HUDEP-2 (cell line): Measurements from ENCODE around the gene FGD5.
A peak's percentile ranks its signal among the peaks of the same experiment; 100 is the strongest.

Source experiments
- DNase-seq, 76 experiments: peaks; one replicate each; lab custom pipeline; 2025; ENCODE audit not compliant: unreplicated experiment in 76 of 76; lab: John Stamatoyannopoulos, UW

Gene FGD5

DNA sequence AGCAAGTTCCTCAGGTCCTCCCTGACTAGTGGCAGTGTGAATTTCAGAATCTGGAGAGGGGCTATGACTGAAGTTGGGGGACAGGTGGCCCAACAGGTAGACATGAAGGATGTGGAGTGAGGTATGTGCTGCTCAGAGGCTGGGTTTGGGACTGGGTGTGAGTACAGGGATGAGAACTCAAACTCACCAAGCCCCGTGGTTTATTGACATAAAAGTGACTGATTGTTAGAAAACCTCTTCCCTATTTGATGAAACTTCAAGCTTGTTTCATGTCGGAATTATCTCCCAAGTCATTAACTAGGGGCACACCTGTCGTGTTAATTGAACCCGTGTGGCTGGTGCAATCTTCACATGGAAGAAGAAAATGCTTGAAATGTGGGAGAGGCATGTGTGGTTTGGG lies 27.1 kb downstream of the FGD5 start:
- DNase-seq = no peak

DNA sequence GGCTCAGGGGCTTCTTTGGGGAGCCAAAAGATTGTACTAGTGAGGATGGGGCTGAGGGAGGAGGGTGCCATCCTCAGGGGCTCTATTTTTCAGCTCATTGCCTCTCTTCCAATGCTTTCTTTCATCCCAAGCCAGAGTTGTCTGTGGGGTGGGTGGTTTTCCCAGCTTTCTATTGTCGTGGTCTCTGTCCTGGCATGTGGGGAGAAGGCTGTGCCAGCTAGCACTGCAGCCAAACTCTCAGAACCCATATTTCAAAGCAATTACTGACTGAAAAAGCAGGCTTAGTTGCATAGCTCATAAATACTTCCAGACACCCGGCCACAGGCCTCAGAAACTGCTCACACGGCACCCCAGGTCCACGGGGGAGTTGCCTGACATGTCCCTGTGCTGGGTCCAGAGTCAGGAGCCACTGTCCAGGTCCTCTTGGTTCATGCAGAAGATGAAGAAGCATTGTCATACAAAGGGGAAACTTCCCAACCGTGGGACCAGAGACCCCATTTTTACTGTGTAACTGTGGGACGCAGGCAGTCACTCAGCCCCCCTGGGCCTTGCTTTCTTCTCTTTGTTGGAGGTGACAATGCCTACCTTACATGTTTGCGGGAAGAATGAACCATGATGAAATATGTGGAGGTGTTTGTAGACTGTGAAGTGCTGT lies 27.6 kb downstream of the FGD5 start:
- DNase-seq = no peak

DNA sequence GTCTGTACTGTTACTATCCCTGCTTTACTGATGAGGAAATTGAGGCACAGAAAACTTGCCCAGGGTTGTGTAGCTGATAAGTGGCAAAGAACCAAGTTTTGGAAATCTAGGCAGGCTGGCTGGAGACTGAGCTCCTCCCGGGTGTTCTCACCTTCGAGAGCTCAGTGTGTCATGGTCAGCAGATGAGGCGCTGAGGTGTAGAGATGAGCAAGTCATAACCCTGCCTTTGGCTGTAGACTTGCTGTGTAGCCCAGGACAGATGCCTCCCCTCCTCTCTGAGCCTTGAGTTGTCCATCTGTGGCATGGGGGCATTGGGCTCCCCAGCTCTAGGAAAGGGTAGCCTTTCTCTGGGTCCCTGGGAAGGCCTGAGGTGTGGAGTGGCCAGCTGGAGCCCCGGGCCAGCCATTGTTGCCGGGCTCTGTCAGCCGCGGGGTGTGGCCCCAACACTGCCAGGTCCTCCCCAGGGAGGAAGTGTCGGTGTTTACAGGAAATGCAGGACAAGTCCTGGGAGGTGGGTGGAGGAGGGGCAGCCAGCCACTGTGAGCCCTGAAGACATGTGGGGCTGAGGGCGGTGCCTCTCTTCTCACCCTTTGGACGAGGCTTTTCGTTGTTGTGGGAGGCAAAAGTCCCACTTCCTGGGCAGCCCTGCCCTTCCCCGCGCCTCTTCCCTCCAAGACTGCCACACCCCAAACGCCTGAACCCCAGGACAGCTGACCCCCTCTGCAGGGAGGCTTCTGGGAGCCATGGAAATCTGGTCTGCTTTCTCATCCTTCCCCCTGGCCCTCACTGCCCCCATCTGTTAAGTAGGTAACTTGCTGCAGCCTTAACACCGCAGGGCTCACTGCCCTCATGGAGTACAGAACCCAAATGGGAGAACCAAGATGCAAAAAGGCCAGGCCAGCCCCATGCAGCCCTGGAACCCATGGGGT lies 29.1 kb downstream of the FGD5 start:
- DNase-seq = no peak

DNA sequence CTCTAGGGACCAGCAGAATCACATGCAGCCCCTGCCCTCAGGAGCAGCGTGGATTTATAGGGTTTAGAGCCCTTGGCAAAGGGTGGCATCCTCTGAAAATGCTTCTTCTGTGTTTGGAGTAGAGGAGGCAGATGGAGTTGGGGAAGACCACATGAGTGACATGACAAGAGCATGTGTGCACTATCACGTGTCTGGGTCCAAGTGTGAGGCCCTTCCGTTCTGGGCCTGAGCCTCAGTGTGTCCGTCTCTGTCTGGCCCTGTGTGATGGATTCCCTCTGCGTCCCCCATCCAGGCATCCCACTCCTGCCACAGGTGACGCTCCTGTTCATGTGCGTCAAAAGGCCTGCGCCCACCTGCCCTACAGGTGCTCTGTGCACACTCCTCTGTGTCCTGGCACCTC lies 30.1 kb downstream of the FGD5 start:
- no peak for DNase-seq

DNA sequence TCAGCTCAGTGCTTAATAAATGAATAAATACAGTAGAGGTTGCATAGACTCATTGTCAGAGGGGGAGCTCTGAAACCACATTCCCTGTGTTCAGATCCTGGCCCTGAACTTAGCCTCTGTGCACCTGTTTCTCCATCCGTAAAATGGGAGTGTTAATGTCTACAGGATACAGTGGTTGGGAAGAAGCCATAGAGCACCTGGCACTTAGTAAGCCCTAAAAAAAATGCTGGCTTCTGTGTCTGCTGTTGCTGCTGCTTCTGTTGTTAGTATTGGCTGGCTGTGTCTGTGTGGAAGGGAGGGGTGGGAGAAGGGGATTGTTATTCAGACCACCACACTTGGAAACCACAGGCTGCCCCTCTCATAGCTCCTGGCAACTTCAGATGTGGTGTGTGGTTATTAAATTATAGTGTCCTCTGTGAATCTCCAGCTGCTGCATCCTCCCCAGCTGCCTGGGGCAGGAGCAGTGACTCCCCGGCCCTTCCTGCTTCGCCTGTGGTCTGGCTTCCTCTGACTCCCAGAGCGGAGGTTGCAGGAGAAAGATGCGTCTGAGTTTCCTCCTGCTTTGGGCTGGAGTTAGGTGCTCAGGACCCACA lies 31.0 kb downstream of the FGD5 start:
- DNase-seq = no peak

DNA sequence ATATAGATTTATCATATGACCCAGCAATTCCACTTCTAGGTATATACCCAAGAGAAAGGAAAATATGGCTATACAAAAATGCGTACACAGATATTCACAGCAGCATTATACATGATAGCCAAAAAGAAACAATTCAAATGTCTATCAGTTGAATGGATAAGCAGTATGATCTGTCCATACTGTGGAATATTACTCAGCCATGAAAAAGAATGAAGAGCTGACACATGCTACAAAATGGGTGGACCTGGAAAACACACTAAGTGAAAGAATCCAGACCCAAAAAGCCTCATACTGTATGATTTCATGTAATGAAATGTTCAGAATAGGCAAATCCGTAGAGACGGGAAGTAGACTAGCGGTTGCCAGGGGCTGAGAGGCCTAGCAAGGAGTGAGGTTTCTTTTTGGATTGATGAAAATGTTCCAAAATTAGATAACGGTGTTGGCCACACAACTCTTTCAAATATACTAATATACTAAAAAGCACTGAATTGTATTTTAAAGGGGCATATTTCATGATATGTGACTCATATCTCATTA lies 33.4 kb downstream of the FGD5 start:
- no peak for DNase-seq

DNA sequence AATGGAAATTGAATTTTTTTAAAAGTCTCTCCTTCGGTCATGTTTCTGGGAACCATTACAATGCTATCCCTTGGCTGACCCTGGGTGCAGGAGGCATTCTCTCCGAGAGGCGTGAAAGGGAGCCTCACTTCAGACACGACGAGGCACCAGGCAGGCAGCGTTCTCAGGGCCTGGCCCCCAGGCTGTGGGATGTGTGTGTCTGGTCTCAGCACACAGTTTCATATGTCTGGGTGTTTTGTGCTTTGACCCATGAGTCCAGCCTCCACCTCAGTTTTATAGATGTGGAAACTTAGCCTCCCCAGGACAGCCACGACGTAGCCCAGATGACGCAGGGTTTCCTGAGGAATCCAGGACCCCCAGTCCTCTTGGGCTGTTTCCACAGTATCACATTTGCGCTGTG lies 34.0 kb downstream of the FGD5 start:
- no peak for DNase-seq

DNA sequence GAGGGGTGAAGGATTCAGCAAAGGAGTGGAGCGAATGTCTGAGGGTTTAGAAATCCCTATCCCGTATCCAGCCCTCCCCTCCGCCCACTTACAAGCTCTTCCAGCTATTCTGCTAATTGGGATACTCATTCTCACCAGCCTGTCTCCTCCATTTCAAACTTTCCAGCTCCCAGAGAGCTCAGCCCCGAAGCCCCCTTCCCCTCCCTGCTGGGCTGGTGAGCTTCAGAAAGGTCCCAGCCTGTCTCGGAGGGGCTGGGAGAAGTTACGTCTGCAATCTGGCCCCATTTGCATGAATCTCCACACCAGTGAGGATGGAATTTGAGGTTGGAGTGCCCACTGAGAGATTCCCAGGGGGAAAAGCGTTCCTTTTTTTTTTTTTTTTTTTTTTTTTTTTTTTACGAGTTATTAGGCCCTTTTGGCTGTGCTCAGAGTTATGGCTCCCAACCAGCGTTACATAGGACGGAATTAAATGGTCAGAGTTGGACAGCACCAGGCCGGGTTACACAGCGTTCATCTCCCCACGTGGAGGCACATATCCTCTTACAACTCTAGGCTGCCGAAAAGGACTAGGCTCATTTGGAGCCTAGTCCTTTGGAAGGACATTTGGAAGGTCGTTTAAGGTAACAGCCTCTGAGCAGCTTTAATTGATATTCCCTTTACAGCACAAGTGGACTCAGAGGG lies 34.6 kb downstream of the FGD5 start:
- DNase-seq = no peak

DNA sequence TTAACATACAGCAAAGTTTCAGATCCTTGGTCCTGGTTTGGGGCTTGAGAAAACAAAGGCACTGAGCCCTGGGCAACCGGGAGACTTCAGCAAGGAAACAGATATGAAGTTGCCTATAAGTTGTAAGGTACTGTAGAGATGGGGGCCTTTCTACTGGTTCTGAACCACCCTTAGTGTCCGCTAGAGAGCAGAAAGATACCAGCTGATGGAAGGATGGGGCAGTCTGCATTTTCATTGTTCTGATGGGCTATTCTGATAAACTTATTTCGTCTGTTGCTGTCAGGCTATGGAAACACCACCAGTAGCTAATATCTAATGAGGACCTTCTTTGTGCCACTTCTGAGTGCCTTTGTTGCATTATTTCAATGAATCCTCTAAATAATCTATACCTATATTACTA lies 38.7 kb downstream of the FGD5 start:
- DNase-seq = peak in 2 of 76 experiments; percentile 4 to 15

DNA sequence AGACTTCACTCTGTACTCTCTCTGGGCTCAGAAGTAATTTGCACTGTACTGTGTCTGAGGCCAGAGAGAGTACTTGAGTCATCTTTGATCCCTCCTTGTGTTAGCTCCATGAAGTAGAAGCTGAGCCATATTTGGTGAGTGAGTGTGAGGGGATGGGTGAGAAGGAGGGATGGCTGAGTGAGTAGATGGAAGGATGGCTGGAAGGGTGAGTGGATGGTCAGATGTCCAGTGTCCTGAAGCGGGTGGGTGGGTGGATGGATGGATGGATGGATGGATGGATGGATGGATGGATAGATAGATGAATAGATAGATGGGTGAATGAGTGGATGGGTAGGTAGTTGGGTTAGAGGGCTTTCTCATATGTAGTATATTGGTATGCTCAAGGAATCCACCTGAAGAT lies 39.3 kb downstream of the FGD5 start:
- DNase-seq = no peak

DNA sequence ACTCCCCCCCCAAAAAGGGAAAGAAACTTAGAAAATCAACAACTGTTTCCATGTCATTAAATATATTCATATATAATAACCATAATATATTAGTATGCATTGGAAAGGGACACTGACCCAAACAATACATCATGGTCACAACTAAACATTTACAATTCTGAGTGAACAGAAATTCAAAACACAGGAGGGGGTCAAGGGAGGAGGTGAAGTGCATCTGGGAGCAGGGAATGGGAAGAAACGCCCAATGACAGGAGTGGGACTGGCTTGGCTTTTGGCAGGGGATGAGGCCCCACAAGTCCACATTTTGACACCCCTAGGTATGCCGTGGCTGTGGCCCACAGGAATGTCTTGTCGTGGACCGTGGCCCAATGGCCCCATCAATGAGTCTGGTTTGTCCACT lies 41.1 kb downstream of the FGD5 start:
- DNase-seq = no peak

DNA sequence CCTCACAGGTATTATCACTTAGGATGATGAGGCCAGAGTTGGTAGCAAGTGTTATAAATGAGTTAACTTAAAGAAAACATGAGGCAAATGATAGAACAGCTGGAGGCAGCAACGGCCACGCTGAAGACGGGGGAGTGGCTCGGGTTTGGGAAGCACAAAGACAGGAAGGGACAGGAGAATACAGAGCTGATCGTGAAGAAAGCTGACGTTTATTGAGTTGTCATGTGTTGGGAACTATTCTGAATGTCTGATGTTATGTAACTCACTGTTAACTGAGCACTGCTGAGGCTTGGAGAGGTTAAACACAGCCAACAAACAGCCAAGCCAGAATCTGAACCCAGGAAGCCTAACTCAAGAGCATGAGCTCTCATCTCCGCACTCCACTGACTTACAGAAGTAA lies 42.3 kb downstream of the FGD5 start:
- DNase-seq = no peak

DNA sequence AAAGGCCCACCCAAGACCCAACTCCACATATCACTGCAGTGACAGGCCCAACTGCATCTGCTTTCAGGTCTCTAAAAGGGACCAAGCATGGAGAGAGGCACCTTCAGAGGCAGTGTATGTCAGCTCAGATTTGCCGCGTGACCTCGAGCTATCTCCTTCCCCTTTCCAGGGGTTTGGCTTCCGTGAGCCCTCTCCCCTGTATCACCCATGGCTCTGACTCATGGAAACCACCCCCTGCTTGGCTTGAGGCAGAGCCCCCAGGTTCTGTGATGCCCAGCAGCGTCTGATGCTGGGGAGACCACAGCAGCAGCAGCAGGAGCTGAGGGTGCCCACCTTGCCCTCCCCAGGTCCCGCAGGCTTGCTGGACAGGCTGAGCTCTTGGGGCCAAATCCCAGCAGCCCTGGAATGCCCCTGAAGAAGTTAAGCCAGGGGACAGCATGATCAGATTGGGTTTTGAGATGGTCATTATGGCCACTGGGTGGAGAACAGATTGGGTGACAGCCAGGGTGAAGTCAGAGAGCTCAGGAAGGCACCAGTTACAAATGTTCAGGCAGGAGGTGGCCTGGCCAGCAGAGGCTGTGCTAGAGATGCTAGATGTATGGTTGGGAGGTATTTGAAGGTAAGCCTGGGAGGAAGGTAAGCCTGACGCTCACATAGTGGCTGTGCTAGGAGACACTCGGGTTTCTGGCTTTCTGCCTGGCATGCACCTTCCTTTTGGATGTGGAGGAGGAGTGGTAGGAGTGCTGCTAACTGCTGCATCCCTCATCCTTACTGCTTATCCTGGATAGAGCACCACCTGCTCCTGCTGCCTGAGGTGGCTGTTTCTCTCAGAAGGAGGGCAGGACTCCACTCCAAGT lies 42.9 kb downstream of the FGD5 start:
- DNase-seq = no peak

DNA sequence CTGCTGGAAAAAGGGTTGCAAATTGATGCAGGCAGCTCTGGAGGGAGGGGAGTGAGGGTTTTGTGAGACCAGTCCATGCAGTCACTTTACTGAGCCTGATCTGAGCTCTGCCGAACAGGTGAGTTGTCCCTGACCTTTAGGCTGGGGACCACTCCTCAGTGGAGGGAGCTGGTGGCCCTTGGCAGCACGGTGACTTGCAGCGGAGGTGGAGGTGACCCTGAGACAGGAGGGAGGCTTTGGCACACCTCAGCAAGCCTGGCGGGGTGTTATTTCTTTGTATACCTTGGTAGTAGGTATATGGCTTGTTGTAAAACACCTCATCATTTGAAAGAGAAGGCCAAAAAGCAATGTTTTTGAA lies 43.5 kb downstream of the FGD5 start:
- DNase-seq = no peak

DNA sequence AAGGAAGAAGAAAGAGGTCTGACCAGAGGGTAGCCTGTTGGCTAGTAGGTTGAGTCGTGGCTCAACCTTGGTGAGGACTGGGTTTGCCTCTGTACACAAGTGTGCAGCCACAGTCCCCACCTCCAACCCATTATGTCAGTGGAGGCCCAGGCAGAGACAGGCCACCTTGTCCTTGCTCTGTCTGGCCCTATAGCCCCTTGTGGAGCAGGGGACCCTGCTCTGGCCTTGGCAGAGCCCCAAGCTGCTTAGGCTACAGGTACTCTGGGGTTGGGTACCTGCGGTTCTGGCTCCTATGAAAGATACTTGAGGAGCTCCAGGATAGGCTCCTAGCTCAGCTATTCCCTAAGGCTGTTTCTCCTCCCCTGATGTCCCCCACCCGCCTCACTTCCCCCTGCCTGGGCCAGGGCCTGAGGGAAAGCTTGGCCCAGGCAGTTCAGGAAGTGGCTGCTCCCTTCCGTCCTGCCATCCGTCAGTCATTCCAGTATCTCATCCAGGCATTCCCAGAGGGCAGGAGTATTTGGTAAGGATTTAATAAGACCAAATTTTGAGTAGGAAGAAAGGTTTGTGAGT lies 44.0 kb downstream of the FGD5 start:
- DNase-seq = no peak

DNA sequence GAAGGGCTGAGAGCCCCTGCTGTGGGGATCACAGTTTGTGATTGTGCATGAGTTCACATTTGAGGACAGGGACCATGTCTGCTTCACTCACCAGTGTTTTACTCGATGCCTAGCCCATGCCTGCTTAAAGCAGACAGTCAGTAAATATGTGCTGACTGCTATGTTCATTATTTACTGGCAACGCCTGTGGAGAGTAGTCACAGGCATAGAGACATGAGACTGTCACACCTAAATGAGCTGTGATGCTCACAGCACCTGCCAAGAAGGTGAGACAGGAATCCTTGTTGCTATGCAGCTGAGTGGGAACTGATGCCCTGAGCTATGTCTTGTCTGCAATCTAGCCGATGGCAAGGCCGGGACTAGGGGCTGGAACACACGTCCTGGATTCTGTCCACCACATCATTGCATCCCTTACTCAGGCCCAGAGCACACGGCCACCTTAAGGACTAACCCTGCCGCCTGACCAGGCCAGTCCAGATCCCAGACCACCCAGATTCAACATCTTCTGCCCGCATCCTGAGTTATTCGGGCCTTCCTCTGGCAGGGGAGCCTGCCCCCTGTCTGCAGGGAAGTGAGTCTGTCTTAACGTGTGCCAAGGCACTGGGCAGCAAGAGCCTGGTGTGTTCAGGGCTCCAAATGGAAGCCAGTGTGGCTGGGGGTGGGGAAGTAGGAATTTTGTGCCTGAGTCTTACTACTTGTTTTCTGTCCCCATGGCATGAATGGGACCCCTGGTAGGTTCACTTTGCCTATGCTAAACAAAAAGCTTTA lies 44.8 kb downstream of the FGD5 start:
- DNase-seq = no peak

DNA sequence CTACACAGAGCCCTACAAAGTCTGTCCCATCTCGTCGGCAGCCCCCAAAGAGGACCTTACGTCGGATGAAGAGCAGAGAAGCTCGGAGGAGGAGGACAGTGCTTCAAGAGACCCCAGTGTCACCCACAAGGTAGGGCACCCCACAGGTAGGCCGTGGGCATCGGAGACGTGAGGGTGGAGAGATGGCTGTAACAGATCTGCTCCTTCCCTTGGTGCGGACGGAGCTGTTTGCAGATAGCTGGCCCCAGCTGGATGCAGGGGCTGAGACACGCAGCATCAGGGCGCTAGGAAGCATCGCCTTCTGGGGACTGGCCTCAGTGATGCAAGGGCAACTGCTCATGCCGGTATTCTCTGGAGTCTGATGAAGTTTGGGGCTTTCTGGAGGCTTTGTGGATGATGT lies 45.4 kb downstream of the FGD5 start:
- DNase-seq = no peak

DNA sequence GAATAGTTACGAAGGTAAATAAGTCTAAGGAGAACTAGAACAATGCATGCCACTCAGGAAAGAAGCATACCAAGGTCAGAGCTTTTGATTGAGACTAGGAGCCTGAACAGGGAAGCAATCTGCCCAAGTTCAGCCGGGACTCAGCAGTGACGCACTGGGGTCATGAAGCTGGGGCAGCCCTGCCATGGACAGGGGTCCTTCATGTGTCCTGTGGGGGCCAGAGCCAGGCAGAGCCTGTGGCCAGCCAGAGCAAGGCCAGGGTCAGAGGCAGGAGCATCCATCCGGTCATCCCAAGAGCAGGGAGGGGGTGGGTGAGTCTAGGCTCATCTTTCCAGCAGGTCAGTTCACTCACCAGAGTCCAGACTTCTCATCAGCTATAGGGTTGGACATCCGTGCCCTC lies 47.9 kb downstream of the FGD5 start:
- no peak for DNase-seq

DNA sequence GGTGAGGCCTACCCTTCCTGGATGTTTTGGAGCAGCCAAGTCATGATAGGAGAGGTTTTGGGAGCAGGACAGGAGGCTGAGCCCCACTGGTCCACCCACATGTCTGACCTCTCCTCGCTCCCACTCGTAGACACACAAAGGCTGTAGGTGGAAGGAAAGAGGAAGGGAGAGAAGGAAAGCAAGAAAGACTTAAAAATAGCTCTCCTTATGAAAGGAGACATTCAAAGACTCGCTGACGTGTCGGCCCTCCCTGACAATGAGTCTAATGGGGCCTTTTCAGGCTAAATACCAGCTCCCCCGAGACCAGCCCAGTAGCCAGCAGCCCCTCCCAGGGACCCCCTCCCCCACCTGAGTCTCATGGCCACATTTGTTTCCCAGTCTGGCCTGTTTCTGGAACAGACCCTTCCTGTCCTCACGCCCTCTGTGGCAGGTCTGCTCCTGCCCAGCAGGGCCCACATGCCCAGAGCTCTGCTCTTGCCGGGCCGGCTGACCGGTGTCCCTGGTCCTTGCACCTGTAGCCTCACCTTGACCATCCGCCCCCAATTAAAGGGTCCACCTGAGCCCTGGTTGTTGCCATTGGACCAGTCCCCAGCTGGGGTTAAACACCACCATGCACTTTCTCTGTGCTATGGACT lies 49.3 kb downstream of the FGD5 start:
- DNase-seq = no peak
